Measurements from ENCODE around the gene ULBP2. TPM values are rescaled to one million over a fixed set of nuclear protein-coding genes. Genes with fewer than 3 reads are reported as not detected.
"Not testable (repeated sequence)": the region's sequence is repeated elsewhere in the genome, so short reads cannot be mapped to it uniquely, and the experiment has no call there.

The ULBP2 gene
- total RNA-seq, 2 donors from 2014 or later: 0.31 TPM; not detected in 1

GRCh38 chr6:149938571-149939355 is 3.1 kb upstream of the ULBP2 start:
- intact Hi-C loops (cut with DNase I, micrococcal nuclease): loop anchor here in 1 of 2 donors (10.0 kb wide), 1 partner anchor 66 kb away; no protein-coding TSS in a partner anchor
- no peak for ATAC-seq
- DNase-seq: peak in 1 of 2 donors; percentile 31

- DNase-seq: no peak
- ATAC-seq: no peak
- intact Hi-C loops (cut with DNase I, micrococcal nuclease): loop anchor here in 1 of 2 donors (10.0 kb wide), 1 partner anchor 65 kb away; no protein-coding TSS in a partner anchor
Observed at GRCh38 chr6:149939356-149939648, 2.5 kb upstream of the ULBP2 start.

- intact Hi-C loops (cut with DNase I, micrococcal nuclease): loop anchor here in 1 of 2 donors (10.0 kb wide), 1 partner anchor 65 kb away; no protein-coding TSS in a partner anchor
- DNase-seq (no peak), ATAC-seq (no peak)
Observed at GRCh38 chr6:149939909-149940671, 1.7 kb upstream of the ULBP2 start.

- intact Hi-C loops (cut with DNase I, micrococcal nuclease): no loop called here
- ATAC-seq: no peak
- no peak for DNase-seq
Observed at GRCh38 chr6:149940672-149940982, 1.2 kb upstream of the ULBP2 start.

- intact Hi-C loops (cut with DNase I, micrococcal nuclease): no loop called here
- ATAC-seq (no peak), DNase-seq (no peak)
Observed at GRCh38 chr6:149942461-149942829, 631 bp downstream of the ULBP2 start.

GRCh38 chr6:149943321-149943720 is 1.5 kb downstream of the ULBP2 start:
- ATAC-seq; DNase-seq; intact Hi-C loops (cut with DNase I, micrococcal nuclease): not testable (repeated sequence)

GRCh38 chr6:149945276-149945675 is 3.5 kb downstream of the ULBP2 start:
- ATAC-seq; DNase-seq; intact Hi-C loops (cut with DNase I, micrococcal nuclease): not testable (repeated sequence)

- DNase-seq; intact Hi-C loops (cut with DNase I, micrococcal nuclease): not testable (repeated sequence)
Observed at GRCh38 chr6:149946631-149947030, 4.8 kb downstream of the ULBP2 start.

GRCh38 chr6:149947533-149947932 is 5.7 kb downstream of the ULBP2 start:
- intact Hi-C loops (cut with DNase I, micrococcal nuclease); ATAC-seq; DNase-seq: not testable (repeated sequence)

More at GRCh38 chr6:149946631-149947030, 4.8 kb downstream of the ULBP2 start:
- ATAC-seq: not testable (repeated sequence)

GRCh38 chr6:149948011-149948410 is 6.2 kb downstream of the ULBP2 start:
- ATAC-seq (no peak), DNase-seq (no peak)
- intact Hi-C loops (cut with DNase I, micrococcal nuclease): no loop called here

GRCh38 chr6:149948616-149949015 is 6.8 kb downstream of the ULBP2 start:
- ATAC-seq: no peak
- no peak for DNase-seq
- intact Hi-C loops (cut with DNase I, micrococcal nuclease): no loop called here

GRCh38 chr6:149950423-149950822 is 8.6 kb downstream of the ULBP2 start:
- DNase-seq: no peak
- ATAC-seq: peak; percentile 62
- intact Hi-C loops (cut with DNase I, micrococcal nuclease): no loop called here

GRCh38 chr6:149951096-149951495 is 9.3 kb downstream of the ULBP2 start:
- no peak for ATAC-seq
- intact Hi-C loops (cut with DNase I, micrococcal nuclease): no loop called here
- DNase-seq: no peak

GRCh38 chr6:149951626-149952025 is 9.8 kb downstream of the ULBP2 start:
- intact Hi-C loops (cut with DNase I, micrococcal nuclease): no loop called here
- ATAC-seq (no peak), DNase-seq (no peak)

- intact Hi-C loops (cut with DNase I, micrococcal nuclease); DNase-seq; ATAC-seq: not testable (repeated sequence)
Observed at GRCh38 chr6:149953390-149953789, 11.6 kb downstream of the ULBP2 start.

- DNase-seq; intact Hi-C loops (cut with DNase I, micrococcal nuclease): not testable (repeated sequence)
- ATAC-seq: peak; percentile 68
Observed at GRCh38 chr6:149953934-149954327, 12.1 kb downstream of the ULBP2 start.

- ATAC-seq; intact Hi-C loops (cut with DNase I, micrococcal nuclease); DNase-seq: not testable (repeated sequence)
Observed at GRCh38 chr6:149954328-149954983, 12.6 kb downstream of the ULBP2 start.

GRCh38 chr6:149954984-149955653 is 13.3 kb downstream of the ULBP2 start:
- ATAC-seq; intact Hi-C loops (cut with DNase I, micrococcal nuclease); DNase-seq: not testable (repeated sequence)
